HG03575 (cell line): ENCODE results near the gene TENT5C.

Source experiments
- ATAC-seq: cut with Tn5 transposase; IDR thresholded peaks from one replicate; pipeline ENCODE4 v1.9.1; 2021; ENCODE audit not compliant: unreplicated experiment, insufficient number of reproducible peaks, low FRiP score; ENCODE audit errors: extremely low read depth

TENT5C gene

DNA sequence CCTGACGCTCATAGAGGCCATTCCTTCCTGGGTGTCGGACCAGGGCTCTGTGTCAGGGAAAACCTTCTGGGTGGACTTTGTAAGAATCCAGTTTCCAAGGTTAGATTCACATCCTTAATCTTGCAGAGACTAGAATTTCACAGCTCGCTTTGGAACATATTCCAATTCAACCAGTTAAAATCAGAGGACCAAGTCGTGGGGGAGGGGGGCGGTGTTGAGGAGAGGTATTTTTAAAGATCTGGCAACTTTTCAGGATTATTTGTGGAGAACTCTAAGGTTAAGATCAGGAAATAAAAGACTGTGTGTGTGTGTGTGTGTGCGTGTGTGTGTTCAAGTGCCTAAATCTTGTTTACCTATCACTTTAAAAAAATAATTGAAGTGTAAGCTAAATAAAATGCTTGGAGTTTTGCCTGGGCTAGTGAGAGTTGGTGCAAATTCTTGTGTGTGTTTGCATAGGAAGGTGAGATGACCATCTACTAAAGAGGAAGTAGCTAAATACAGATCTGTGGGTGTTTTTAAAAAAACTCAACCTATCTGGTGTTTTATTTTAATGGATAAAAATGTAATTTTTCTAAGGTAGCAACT is 21.8 kb downstream of the TENT5C start:
- ATAC-seq: no peak

DNA sequence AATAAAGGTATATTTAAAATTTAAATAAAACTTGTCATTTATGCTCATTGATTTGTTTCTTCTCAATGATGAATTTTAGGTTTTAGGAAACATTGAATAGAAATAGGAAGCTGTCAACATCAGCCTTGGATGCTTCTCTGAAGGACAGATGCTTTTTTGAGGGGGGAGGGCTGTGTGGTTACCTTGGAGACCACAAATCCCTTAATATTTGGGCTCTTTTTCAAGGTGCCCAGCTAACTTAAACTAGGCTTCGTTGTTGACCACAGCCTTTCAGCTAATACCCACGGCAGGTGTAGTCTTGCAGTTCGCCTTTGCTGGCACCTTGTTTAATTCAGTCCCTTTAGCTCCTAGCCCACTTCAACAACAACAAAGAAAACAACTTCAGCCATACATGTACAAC is 22.5 kb downstream of the TENT5C start:
- no peak for ATAC-seq

DNA sequence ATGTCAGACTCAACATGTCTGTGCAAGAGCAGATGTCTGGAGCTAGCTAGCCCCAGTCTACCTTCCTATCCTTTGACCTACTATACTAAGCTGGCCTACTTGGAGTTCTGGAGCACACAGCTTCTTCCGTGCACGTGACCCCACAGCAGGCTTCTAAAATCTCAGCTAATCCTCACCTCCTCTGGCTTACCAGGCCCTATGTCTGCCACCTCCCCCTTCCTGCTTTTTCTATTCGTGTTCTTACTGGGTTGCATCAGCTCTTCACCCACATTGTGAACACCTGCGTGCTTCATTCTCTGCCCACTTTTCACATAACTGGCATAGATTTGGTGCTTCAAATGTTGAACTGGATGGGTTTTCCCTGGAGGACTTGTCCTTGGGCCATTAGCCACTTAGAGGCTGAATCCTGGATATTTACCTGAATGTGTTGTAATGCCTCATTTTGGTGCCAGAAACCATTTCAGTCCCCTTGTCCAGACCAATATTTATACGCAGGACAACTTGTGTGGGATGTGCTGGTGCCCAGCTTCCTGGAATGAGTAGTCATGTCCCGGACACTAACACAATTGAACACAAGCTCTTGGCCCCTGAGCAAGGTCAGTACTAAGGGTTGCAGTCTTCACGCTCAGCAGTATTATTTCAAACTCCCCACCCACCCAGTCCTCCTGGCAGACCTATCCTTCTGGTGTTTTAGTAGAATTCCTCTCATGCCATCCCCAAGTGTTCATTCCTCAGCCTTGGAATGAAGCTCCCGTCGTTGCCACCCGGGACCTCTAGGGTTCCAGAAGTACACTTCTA is 24.0 kb downstream of the TENT5C start:
- ATAC-seq: no peak

DNA sequence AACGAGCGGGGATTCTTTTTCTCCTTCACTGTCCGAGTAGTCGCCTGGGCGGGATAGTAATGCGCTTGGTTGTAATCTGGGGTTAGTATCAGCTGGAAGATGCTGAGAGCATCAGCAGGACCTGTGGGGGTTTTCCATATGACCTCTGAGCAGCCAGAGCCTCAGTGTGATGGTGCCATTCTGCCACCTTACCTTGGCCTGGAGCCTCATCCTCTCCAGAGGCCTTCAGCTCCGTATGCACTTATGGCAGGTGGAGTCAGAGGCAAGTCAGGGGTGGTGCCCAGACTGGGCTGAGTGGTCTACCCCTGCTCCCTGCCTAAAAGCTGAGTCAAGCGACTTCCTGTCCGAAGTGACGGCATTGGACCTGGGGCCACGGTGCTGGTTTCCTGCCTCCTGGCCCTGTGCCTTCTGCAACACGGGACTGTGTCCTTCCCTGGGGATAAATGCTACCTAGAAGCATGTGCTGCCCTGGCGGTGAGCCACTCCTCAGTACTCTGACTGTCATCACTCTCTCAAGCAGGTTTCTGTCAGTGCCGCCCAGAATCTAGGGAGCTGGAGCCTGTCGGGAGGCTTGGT is 24.7 kb downstream of the TENT5C start:
- no peak for ATAC-seq

DNA sequence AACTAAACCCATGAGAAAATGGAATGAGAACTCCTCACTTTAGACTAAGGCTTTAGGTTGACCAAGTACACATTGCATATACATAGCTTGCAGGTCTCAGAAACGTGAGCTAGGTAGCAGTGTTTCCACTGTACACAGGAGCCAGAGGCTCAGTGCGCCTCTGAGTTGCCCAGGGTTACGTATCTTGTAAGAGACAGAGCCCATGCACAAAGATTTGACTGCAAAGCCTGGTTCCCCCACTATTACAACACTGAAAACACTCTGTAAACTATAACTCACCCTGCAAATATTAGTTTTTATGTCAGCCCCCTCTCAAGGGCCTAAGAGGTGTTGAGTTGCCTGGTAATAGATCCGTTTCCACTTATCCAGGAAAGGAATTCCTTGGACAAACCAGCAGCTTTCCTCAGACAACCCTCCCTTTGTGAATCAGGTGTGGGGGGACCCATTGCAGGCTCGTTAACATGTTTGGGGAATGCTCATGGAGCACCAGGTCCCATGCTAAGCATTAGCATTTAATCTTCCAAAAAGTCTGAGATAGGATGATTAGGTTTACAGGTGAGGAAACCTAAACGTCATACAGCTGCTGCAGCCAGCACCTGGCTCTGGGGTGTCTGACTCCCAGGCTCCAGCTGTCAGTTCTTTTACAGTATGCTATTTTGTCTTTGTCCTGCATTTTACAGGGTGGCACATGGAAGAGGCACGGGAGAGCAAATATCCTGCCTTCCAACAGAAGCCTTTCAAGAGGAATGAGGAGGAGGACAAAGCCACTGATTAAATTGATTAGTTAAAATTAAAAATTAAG is 25.7 kb downstream of the TENT5C start:
- no peak for ATAC-seq

DNA sequence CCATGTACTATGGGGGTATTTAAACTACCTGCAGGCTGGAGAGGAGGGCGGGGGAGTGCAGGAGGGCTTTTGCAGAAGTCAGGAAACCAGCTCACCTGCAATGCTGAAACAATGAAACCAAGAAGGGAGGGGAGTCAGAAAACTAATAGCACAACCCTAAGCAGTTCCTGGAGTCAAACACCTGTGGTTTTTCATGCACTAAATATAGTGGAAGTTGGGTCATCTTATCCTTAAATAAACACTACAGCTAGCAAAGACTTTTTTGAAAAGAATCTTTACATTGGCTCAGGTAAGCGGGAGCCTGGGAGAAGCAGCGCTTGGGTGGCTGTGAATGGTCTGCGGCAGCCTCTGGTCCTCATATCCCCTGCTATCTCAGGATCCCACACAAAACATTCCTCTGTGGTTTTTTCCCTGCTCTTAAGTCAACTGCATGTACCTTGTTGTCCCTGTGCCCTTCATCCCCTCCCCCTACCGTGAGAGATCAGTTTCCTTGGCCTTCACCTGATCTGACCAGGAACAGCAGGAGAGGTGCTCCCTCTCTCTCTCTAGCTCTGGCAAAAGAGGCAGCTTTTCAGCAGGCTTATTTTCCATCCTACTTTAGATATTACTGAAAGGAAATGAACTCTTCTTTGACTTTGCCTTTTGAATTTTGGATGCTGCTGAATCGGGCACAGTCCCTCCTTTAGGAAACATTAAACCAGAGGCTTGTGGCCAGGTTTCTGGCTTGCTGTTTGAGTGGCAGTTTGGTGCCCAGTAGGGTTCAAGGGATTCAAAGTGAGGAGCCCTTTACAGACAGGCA is 26.6 kb downstream of the TENT5C start:
- ATAC-seq: no peak

DNA sequence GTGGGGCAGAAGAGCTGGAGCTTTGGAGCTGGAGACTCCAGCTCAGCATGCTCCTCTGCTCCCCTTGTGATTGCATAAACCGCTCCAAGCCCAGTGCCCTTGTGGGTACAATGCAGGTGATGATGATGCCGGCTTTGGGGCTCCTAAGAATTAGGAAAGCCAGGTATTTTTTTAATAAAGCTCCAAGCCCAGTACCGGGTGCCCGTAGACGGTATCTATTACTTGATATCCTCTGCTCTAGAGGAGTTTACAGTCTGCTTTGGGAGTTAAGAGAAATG is 27.2 kb downstream of the TENT5C start:
- ATAC-seq: no peak

DNA sequence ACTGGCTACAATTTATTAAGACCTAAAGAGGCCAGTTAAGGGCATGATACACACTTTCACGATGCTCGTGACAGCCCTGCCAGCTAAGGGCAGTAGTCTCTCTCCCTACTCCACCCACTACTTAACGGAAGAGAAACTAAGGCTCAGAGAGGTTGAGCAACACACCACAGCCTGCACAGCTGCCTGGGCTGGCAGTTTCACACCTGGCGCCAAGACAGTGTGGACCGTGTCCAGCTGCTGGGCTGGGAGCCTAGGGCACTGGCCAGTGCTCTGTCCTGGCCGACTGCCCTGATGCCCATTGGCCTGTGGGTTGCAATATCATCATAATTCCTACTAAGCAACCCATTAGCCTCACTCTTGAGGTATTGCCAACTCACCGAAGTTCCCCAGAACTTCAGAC is 27.6 kb downstream of the TENT5C start:
- no peak for ATAC-seq

DNA sequence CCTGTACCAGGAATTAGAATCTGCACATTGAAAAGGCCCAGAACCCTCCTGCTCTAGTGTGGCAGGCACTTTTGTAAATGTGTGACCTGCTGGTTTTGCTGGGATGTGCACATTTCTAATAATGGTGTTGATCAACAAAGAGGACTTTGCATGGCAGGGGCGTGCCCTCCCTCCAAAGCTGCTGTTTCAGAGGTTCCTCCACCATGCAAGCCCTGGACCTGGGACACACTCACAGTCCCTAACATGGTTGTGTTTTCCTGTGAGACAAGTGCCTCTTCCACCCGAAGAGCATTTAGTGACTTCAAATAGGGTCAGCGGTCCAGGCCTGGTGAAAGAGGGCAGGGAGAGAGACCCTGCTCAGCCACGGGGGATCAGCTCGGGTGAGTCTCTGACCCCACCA is 28.1 kb downstream of the TENT5C start:
- no peak for ATAC-seq

DNA sequence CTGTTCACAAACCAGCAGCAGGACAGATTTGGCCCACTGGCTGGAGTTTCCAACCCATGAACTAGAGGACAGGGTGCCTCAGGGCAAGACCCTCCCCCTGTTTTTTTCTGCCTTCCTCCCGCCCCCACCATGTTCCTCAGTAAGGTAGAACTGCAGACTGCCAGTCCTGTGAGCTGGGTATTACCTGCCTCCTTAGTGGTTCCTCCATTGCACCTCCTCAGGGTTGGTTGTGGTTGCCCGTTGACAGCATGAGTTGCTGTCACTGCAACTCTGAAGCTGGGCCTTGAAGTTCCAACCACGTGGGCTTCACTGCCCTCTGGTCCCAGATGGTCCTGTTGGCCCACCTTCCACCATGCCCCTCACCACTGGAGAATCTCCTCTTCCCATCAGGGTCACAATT is 28.8 kb downstream of the TENT5C start:
- ATAC-seq: no peak

DNA sequence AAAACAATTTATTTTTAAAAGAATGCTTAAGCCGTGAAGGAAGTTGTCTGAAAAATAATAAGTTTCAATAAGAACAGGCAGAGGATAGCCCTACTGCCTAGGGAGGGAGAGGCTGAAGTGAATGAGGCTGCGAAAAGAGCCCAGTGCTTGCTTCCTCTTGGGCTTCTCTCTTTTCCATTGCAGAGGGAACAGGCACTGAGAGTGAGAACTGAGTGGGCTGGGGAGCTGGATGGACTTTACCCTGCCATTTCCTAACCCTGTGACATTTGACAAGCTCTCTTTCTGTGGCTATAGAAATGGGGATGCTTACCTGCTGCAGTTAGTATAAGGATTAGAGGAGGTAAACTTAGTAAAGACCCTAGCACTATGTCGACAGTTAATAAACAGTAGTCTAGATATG is 30.0 kb downstream of the TENT5C start:
- ATAC-seq: no peak

DNA sequence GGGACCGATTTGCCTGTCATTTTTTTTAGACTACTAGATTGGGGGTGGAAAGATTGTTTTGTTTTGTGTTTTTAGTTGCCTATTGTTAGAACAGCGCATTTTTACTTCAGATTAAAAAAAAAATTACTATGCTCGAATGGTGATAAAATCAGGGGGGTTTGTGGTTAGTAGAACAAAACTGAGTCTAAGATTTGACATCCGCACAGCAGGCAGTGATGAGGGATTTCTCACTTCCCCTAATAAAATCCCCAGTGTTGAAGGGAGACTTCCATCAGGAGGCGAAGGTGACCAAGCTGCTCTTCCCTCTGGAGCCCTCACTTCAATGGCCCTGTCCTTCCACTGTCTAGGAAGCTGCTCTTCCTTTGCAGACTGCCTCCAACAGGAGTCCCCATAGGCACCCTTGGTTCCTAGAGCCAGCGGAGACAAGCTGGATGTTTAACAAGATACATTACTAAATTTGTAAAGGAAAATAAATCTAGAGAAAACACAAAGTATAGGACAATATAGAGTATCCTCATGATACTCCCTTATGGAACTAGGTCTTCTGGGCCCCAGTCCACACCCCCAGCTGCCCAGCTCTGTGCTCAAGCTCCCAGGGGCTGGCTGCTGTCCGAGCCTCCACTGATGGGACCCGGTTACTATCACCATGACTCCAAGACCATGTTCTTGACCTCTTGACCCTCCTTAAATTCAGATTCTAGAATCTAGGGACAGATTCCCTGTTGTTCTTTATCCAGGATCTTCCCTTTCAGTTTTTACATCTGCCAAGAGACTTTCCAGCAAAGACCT is 31.0 kb downstream of the TENT5C start:
- ATAC-seq: no peak

DNA sequence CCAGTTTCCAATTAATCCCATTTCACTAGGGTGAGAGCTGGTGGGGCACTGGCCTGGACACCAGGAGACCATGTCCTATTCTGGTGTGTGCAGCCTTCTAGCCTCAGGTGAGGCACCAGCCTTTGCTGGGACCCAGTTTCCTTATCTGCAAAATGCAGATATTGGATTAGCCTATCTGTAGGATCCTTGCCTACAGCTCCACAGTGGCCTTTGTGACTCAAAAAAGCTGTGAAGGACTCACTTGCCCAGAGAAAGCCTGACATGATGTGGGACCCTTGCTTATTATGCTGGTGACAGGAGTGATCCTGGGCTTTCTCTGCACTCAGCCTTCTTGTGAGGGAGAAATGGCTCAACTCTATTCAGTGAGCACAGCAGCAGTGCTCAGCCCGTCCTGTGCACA is 32.3 kb downstream of the TENT5C start:
- no peak for ATAC-seq

DNA sequence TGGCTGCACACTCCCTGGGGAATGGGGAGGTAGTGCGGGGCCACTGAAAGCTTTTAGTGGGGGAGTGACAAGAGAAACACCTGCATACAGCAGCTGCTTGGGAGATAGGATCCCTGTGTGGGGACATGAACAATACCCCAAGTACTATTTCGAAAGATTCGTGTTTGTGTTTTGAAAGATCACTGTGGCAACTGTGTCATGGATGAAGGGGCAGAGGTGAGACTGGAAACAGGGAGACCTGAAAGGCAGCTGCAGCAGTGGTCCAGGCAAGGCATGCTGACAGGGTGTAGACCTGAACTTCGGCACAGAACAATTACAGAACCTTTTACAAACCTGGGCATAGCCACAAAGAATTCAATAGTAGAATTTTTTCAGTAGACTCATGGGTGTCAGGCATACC is 32.9 kb downstream of the TENT5C start:
- no peak for ATAC-seq

DNA sequence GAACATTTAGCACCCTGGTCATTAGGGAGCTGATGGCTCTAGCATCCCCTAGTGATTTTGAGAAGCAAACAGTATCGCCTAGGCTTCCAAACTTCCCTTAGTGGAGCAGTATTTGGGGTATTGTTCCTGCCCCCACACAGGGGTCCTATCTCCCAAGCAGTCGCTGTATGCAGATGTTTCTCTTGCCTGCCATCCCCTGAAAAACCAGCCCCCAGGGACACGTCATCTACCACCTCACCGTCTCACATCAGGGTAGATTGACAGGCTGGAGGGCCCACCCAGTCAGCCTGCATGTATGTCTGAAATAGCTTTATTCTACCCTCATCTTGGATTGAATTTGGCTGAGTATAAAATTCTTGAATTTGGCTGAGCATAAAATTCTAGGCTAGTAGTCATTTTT is 33.9 kb downstream of the TENT5C start:
- ATAC-seq: no peak

DNA sequence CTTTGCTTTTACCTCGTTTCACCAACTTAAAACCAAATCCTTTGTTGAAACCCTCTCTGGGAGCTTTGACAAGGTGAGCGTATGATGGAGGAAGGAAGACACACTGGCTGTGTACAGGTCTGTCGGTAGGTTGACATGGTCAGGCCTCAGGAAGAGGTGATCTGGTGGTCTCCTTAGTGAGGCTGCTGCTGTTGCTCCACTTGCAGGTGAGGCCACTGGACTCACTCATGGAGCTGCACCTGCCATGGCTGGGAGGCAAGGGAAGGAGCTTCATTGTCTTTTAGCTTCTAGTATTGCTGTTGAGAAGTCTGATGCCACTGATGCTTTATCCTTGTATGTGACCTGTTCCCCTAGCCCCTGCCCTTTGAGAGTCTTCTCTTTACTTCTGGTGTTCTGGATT is 35.7 kb downstream of the TENT5C start:
- ATAC-seq: no peak

DNA sequence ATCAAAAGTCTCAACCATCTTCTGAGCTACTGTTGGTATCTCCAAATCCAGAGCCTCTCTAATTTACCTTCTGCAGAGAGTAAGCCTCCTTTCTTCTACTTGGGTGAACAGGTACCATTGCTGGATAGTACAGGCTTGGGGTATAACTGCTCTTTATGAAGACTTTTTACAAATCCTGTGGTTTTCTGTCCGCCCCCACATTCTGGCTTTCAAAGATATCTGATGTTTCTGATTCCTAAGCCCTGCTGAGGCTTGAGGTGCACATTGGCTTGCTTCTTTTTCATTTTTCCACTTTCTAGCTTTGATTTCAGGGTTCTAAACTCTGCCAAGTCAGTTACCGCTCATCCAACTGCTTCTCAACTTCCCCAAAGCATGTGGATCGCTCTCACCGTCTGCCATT is 37.1 kb downstream of the TENT5C start:
- no peak for ATAC-seq

DNA sequence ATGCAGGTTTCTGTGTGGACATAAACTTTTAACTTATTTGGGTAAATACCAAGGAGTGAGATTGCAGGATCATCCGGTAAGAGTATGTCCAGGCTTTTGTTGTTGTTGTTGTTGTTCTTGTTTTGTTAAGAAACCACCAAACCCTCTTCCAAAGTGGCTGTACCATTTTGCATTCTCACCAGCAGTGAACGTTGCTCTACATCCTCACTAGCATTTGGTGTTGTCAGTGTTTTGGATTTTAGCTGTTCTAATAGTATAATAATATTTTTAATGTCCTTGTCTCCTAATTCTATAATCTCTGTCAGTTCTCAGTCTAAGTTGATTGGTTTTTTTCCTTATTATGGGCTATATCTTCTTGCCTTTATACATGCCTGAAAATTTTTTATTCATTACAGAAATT is 37.8 kb downstream of the TENT5C start:
- ATAC-seq: no peak
